IPS-NIHi11 (cell line): ENCODE measurements around the gene CAMK1D.

Experiments used
- DNase-seq: peaks from one replicate; pipeline ENCODE4 v3.0.0; 2012; ENCODE audit warnings: mixed read lengths, low spot score

CAMK1D gene

DNA sequence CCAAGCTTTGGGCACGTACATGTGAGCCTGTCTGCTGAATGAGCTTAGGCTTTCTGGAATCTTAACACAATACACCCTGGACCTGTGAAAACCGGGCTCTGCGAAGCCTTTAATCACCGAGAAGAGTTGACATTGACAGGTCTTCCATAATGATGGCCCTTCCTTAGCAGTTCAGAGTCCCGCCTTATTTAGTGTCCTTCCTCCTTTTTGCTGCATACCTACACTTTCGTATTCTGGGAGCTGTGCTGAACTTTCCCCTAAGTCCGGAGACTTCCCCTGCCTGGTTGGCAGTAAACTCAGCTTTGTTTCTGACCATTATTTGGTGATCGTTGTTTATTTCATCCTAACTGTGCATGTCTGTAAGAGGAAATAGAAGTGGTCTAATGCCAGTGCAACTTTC, 212.0 kb downstream of the CAMK1D start:
- DNase-seq, result no peak

DNA sequence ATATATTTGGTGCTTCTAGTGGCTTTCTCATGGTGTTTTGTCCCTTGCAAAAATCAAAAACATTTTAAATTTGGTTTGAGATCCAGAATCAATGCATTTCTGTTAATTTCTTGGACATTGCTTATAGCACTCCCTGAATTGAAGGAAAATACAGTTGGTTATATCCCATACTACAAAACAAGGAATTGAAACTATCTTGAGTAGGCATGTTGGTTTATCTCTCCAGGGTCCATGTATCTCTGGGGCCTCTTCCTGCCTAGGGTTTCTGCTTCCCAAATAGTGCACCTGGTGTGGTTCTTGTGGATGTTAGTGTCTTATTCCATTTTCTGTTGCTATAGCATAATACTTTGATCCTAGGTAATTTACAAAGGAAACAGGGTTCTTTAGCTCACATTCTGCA, 212.4 kb downstream of the CAMK1D start:
- no peak for DNase-seq

GRCh38 chr10:12563489-12563888, 214.1 kb downstream of the CAMK1D start:
- no peak for DNase-seq

DNA sequence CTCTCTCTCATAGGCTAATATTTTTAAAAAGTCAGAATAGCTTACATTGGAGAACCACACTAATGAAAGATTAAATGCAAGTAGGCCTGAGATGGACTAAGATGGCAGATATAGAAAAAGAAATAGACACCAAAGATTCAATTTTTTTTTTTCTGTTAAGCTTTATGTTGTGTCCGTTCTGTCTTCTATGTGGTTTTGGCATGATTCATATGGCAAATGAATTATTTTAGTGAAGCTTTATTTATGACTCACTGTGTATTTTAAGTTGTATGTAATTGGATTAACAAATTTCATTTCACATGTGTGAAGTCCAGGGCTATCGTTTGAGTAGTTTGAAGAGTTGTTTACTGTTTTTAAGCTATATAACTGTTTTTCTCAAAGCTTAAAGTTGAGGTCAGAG, 214.8 kb downstream of the CAMK1D start:
- no peak for DNase-seq

DNA sequence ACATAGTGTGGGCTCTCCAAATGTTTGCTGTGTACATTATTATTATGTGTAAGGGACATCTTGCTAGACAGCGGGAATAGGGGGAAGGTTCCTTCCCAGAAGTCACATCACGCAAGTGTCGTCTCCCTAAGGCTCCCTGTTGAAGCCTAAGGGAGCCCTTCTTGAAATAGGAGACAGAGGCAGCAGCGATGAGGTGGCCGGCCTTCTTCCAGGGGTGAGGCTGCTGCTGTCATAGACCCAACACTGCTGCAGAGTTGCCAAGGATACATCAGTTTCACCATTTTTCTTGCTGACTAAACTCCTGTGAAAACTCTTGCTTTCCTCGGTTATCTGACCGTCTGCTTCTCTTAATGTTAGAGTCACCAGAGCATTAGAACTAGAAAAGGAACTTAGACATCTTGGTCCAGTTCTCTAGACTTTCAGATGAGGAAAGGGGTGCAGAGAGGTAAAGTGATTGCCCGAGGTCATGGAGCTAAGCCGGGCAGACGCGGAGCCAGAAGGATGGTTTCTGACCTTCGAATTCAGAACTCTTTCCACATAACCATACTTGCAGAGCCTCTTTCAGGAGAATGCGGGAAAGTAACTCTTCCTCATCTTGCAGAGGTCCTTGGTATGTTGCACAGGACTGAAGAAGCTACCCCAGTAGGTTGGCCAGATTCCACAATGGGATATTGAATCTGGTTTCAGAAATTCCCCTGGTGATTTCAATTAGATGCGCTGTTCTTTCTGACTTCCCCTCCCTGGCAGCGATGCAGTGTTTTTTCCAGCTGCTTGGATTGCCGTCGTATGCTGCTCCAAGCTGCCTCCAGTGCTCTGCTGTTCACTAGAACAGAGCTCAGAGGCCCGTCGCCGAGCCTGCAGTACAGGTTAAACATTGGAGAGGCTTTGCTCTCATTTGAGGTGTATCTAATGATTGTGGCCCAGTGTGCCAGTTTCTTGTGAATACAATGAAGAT, 217.1 kb downstream of the CAMK1D start:
- no peak for DNase-seq

DNA sequence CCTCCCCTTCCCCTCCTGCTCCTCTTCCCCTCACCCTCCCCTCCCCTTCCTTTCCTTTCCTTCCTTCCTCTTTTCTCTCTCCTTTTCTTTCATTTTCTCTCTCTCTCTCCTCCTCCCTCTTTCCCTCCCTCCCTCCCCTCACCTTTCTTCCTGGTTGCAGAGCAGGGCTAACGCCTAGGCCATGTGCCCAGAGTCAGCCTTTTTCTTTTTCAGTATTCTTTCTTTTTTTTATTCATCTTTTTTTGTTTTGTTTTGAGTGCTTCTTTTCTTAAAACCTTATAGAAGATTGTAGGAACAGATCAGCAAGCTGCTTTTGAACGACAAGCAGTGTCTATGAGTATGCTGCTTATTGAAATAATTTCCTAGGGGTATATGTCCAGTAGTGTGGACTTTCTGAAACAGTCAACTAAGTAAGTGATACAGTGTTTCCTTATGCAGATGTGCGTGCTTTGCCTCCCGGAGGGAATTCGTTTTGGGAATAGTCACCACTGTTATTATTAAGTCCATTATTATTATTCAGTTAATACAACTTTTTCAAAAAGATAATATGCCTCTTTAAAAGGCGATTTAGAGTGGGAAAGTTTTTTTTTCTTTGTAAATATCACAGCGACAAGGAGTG, 219.2 kb downstream of the CAMK1D start:
- no peak for DNase-seq

DNA sequence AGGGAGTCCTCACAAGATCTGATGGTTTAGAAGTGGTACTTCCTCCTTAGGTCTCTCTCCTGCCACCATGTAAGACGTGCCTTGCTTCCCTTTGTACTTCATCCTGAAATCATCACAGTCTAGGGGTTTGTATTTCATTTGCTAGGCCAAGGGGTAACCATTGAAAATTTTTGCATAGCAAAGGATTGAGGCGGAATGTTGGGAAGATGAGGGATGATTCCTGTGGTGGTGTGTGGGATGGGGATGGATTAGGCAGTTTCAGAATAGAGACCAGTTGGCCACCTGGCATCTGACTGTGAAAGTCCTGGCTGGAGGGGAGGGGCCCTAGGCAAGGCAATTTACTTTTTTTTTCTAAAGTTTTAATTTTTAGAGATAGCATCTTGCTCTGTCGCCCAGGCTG, 222.9 kb downstream of the CAMK1D start:
- no peak for DNase-seq

GRCh38 chr10:12577610-12578009, 228.3 kb downstream of the CAMK1D start:
- DNase-seq, result no peak

- DNase-seq, result no peak
These were observed 230.9 kb downstream of the CAMK1D start for GRCh38 chr10:12579954-12580858.

DNA sequence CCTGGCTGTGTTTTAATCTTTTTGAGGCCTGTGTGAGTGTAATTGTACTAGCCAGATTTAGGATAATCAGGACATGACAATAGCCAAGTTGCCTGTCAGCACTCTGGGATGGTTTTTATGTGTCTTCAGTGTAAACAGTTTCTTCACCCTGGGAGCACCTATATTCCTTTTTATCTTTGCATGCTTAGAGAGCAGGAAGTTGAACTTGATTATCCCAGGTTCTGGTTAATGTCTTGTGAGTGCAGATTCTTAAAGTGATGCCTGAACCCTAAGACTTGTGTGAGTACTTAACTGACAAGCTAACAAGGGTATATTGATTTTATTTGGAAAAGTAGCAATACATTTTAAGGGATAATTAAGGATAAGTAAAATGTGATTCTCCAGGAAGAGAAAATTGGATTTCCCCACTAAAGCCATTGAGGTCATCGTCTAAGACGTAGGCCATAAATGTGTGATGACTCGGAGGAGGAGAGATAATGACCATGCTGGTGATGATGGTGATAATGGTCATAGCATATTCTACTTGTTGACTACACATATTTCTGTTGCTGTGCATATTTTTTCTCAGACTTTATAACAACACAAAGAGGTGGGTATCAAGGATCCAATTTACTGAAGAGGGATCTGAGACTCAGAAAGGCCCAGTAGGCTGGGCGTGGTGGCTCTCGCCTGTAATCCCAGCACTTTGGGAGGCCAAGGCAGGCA, 234.7 kb downstream of the CAMK1D start:
- DNase-seq, result no peak

- DNase-seq, result no peak
These were observed 237.4 kb downstream of the CAMK1D start for GRCh38 chr10:12586741-12587140.

- DNase-seq, result no peak
These were observed 238.1 kb downstream of the CAMK1D start for GRCh38 chr10:12587451-12587888.

DNA sequence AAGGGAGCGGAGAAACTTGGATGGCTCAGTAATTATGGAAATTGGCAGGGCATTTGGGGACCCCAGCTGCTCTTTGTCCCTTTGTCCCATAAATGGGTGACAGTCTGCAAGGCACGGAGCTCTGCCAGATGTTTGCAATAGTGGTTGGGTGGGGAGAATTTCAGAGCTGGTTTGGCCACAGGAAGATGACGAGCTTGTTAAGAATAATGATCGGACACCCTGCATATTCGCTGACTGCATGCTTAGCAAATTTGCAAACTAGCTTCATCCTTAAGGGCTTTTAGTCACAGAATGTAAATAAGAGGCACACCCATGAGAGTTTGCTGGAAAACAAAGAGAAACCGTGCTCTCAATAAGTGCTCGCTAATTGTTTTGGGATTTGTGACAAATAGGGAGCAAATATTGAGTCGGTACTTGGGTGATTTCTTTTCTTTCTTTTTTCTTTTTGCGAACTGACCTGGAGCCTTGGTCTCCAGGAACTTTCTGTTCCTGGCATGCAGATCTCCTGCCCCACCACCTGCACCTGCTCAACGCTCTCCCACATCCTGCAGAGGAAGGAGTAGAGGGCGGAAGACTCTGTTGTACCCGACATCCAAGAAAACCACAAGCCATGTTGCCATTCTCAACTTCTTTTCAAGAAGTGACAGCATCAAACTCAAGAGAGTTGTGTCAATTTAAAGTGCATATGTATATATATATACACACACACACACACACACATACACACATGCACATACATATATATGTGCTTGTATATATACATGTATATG, 238.9 kb downstream of the CAMK1D start:
- no peak for DNase-seq

- no peak for DNase-seq
These were observed 239.9 kb downstream of the CAMK1D start for GRCh38 chr10:12589291-12589690.

GRCh38 chr10:12589791-12590190, 240.4 kb downstream of the CAMK1D start:
- DNase-seq, result no peak

GRCh38 chr10:12590675-12591659, 241.6 kb downstream of the CAMK1D start:
- no peak for DNase-seq

DNA sequence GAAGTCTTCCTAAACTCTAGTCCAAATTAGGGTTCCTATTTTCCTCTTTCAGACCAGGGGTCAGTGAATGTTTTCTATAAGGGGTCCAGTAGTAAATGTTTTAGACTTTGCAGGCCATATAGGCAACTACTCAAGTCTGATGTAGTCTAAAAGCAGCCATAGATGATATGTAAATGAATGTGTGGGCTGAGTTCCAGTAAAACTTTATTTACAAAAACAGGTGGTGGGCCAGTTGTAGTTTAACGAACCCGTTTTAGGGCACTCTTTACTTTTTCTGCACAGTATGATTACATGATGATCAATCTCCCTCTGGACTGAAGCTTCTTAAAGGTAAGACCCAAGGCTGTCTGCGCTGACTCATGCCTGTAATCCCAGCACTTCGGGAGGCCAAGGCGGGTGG, 243.6 kb downstream of the CAMK1D start:
- DNase-seq, result no peak

DNA sequence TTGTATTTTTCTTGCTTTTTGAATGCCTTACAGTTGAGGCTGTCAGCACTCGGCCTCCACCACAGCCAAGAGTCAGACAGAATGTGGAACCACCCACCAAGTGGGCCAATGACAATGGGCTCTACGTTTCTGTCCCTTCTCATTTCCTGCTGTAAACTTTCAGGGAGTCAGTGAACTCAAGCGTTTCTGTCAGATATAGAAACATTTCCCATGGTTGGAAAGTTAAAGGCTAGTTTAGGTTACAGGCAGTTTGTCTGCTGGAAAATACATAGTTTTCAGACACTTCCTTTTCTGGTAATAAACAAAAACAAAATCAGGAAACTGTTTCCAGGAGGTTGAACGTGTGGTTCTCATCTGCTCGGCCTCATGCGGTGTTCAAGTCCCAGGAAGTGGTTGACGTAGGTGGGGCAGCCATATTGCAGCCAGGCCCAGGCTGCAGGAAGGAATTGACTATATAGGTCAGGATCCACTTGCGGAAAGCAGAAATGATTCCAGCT, 245.1 kb downstream of the CAMK1D start:
- no peak for DNase-seq

GRCh38 chr10:12595936-12596576, 246.7 kb downstream of the CAMK1D start:
- DNase-seq, result no peak
